T-helper 2 cell (primary cell): ENCODE results near the gene COX7B.
"Not testable (repeated sequence)": the region's sequence is repeated elsewhere in the genome, so short reads cannot be mapped to it uniquely, and the experiment has no call there.

Experiments
- DNase-seq, 5 experiments: peaks; one replicate each; pipeline versions ENCODE4 v3.0.0 to v3.0.0-alpha.2; 2012 to 2022
- total RNA-seq, 2 donors: gene quantifications; one replicate each; lab custom pipeline; 2026; lab: John Stamatoyannopoulos, UW

Gene COX7B
- total RNA-seq, result 41.8 to 47.4 reads per million in 2 donors

GRCh38 chrX:77899081-77899828, at the start of gene COX7B:
COX7B (plus strand) TSS chrX:77899468; CDS start chrX:77899554, 86 bp downstream.
- DNase-seq, result peak in 4 of 5 experiments; percentile 22 to 95 (median 65)

- no peak for DNase-seq
Measured at GRCh38 chrX:77875372-77875771, 23.9 kb upstream of the COX7B start.

GRCh38 chrX:77881418-77881817, 17.9 kb upstream of the COX7B start:
- DNase-seq, result not testable (repeated sequence)

GRCh38 chrX:77892887-77893286, 6.4 kb upstream of the COX7B start:
- no peak for DNase-seq

GRCh38 chrX:77893713-77894112, 5.6 kb upstream of the COX7B start:
- no peak for DNase-seq

- peak; percentile 62 to 98 (median 86) for DNase-seq
Measured at GRCh38 chrX:77894921-77895886, 4.1 kb upstream of the COX7B start, which contains the start of gene MAGT1. MAGT1 (minus strand) TSS chrX:77895435; CDS start chrX:77895410, 25 bp downstream.

- DNase-seq, result no peak
Measured at GRCh38 chrX:77900688-77901087, 1.4 kb downstream of the COX7B start.

- no peak for DNase-seq
Measured at GRCh38 chrX:77901506-77901905, 2.2 kb downstream of the COX7B start.

GRCh38 chrX:77910108-77910840, 11.0 kb downstream of the COX7B start, which contains the start of gene ATP7A:
ATP7A (plus strand) TSS chrX:77910693; CDS start chrX:77971642, 60,949 bp downstream.
- DNase-seq, result peak; percentile 70 to 97 (median 87)

GRCh38 chrX:77917294-77917933, 18.1 kb downstream of the COX7B start:
- peak in 1 of 5 experiments; percentile 19 for DNase-seq

- no peak for DNase-seq
Measured at GRCh38 chrX:77918568-77918967, 19.3 kb downstream of the COX7B start.

- not testable (repeated sequence) for DNase-seq
Measured at GRCh38 chrX:77919370-77919769, 20.1 kb downstream of the COX7B start.

- DNase-seq, result no peak
Measured at GRCh38 chrX:77922787-77923186, 23.5 kb downstream of the COX7B start.

- DNase-seq, result no peak
Measured at GRCh38 chrX:77924320-77924859, 25.1 kb downstream of the COX7B start.

- peak in 1 of 5 experiments; percentile 22 for DNase-seq
Measured at GRCh38 chrX:77925764-77926163, 26.5 kb downstream of the COX7B start.

- no peak for DNase-seq
Measured at GRCh38 chrX:77930581-77930980, 31.3 kb downstream of the COX7B start.

- DNase-seq, result no peak
Measured at GRCh38 chrX:77935886-77936285, 36.6 kb downstream of the COX7B start.

- no peak for DNase-seq
Measured at GRCh38 chrX:77936299-77936698, 37.0 kb downstream of the COX7B start.

GRCh38 chrX:77937291-77937690, 38.0 kb downstream of the COX7B start:
- no peak for DNase-seq

- no peak for DNase-seq
Measured at GRCh38 chrX:77938083-77938680, 38.9 kb downstream of the COX7B start.

- peak in 1 of 5 experiments; percentile 41 for DNase-seq
Measured at GRCh38 chrX:77945031-77945430, 45.8 kb downstream of the COX7B start.
